Measurements from ENCODE around the gene HJURP.

The HJURP gene

DNA sequence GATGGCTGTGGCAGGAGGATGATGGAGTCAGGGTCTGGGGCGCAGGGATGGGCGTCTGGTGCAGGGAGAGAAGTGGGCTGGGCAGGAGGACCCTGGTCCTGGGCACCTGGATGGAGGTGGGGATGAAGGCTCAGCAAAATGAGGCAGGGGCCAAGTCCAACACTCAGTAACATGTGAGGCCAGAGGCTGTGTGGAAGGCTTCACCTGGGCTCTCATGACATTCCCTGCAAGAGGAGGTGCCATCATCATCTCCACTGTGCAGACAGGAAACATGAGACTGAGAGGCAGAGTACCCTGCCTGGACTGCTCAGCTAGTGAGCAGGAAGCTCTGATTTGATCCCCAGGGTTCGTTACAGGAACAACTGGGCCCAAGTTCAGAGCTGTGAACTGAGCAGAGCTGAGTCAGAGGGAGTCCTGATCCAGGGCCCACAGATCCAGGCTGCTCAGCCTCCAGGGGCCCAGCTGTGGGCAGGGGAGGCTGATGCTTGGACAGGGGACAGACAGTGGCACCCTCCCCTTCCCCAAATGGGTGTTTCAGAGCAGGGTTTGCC is 36.9 kb downstream of the HJURP start (continued):
- no peak for TF ChIP-seq GLIS3 (CRISPR knock-in tag; IDR thresholded peaks at IDR 0.05)

GRCh38 chr2:233816771-233817170 is 37.6 kb downstream of the HJURP start:
- TF ChIP-seq TCF4 (CRISPR knock-in tag; IDR thresholded peaks at IDR 0.05; ENCODE audit: borderline replicate concordance) = no peak
- ATAC-seq = no peak

GRCh38 chr2:233816334-233816733 is 38.0 kb downstream of the HJURP start:
- peak; percentile 14; the same call in 1 of the 3 replicates for ATAC-seq
- peak; percentile 53 for TF ChIP-seq TCF4 (CRISPR knock-in tag; IDR thresholded peaks at IDR 0.05; ENCODE audit: borderline replicate concordance)
- TF ChIP-seq ZNF70 (CRISPR knock-in tag; IDR thresholded peaks at IDR 0.05) = no peak

GRCh38 chr2:233815861-233816260 is 38.5 kb downstream of the HJURP start:
- TF ChIP-seq ZC3H10 (CRISPR knock-in tag; IDR thresholded peaks at IDR 0.05) (no peak), ISL1 (CRISPR knock-in tag; IDR thresholded peaks at IDR 0.05) (peak; percentile 72)
- ATAC-seq = no peak

- TF ChIP-seq, protein P1, sequence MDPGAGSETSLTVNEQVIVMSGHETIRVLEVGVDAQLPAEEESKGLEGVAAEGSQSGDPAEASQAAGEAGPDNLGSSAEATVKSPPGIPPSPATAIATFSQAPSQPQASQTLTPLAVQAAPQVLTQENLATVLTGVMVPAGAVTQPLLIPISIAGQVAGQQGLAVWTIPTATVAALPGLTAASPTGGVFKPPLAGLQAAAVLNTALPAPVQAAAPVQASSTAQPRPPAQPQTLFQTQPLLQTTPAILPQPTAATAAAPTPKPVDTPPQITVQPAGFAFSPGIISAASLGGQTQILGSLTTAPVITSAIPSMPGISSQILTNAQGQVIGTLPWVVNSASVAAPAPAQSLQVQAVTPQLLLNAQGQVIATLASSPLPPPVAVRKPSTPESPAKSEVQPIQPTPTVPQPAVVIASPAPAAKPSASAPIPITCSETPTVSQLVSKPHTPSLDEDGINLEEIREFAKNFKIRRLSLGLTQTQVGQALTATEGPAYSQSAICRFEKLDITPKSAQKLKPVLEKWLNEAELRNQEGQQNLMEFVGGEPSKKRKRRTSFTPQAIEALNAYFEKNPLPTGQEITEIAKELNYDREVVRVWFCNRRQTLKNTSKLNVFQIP (CRISPR knock-in tag; IDR thresholded peaks at IDR 0.05; ENCODE audit: borderline replicate concordance, low read depth) = no peak
- TF ChIP-seq PATZ1 (CRISPR knock-in tag; IDR thresholded peaks at IDR 0.05; ENCODE audit: borderline replicate concordance) (no peak), RARB (CRISPR knock-in tag; IDR thresholded peaks at IDR 0.05) (no peak), ZFP3 (CRISPR knock-in tag; IDR thresholded peaks at IDR 0.05) (no peak), ZFP30 (CRISPR knock-in tag; IDR thresholded peaks at IDR 0.05) (no peak), GLIS3 (CRISPR knock-in tag; IDR thresholded peaks at IDR 0.05) (no peak)
- ATAC-seq = peak; percentile 64
Measured at GRCh38 chr2:233814056-233814835, 40.1 kb downstream of the HJURP start.

GRCh38 chr2:233813236-233814055 is 40.9 kb downstream of the HJURP start:
- ATAC-seq = no peak
- TF ChIP-seq ZNF70 (CRISPR knock-in tag; IDR thresholded peaks at IDR 0.05) (no peak), TOX (CRISPR knock-in tag; IDR thresholded peaks at IDR 0.05; ENCODE audit: borderline replicate concordance) (no peak)
- TF ChIP-seq, protein P2, sequence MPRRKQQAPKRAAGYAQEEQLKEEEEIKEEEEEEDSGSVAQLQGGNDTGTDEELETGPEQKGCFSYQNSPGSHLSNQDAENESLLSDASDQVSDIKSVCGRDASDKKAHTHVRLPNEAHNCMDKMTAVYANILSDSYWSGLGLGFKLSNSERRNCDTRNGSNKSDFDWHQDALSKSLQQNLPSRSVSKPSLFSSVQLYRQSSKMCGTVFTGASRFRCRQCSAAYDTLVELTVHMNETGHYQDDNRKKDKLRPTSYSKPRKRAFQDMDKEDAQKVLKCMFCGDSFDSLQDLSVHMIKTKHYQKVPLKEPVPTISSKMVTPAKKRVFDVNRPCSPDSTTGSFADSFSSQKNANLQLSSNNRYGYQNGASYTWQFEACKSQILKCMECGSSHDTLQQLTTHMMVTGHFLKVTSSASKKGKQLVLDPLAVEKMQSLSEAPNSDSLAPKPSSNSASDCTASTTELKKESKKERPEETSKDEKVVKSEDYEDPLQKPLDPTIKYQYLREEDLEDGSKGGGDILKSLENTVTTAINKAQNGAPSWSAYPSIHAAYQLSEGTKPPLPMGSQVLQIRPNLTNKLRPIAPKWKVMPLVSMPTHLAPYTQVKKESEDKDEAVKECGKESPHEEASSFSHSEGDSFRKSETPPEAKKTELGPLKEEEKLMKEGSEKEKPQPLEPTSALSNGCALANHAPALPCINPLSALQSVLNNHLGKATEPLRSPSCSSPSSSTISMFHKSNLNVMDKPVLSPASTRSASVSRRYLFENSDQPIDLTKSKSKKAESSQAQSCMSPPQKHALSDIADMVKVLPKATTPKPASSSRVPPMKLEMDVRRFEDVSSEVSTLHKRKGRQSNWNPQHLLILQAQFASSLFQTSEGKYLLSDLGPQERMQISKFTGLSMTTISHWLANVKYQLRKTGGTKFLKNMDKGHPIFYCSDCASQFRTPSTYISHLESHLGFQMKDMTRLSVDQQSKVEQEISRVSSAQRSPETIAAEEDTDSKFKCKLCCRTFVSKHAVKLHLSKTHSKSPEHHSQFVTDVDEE (CRISPR knock-in tag; IDR thresholded peaks at IDR 0.05) = no peak

- no peak for ATAC-seq
- no peak for TF ChIP-seq TCF4 (CRISPR knock-in tag; IDR thresholded peaks at IDR 0.05; ENCODE audit: borderline replicate concordance)
Measured at GRCh38 chr2:233811732-233812131, 42.6 kb downstream of the HJURP start.

Measured in SK-N-SH treated with all-trans-retinoic acid at 6 μM for 48 hours (cell line).